ENCODE results near the gene AANAT.

Gene AANAT

DNA sequence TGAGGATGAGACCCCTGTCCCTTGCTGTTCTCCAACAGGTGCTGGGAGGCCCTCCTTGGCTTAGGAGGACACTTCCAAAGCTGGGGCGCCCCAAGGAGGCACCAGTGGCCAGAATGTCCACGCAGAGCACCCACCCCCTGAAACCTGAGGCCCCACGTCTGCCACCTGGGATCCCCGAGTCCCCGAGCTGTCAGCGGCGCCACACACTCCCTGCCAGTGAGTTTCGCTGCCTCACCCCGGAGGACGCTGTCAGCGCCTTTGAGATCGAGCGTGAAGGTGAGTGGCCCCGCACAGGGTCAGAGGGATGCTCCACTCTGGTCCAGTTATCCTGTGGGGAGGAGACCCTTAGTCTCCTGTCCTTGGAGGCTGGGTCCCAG lies 1.2 kb downstream of the AANAT start:
- no peak for DNase-seq (ENCODE audit: low read depth in 2 of 2)

DNA sequence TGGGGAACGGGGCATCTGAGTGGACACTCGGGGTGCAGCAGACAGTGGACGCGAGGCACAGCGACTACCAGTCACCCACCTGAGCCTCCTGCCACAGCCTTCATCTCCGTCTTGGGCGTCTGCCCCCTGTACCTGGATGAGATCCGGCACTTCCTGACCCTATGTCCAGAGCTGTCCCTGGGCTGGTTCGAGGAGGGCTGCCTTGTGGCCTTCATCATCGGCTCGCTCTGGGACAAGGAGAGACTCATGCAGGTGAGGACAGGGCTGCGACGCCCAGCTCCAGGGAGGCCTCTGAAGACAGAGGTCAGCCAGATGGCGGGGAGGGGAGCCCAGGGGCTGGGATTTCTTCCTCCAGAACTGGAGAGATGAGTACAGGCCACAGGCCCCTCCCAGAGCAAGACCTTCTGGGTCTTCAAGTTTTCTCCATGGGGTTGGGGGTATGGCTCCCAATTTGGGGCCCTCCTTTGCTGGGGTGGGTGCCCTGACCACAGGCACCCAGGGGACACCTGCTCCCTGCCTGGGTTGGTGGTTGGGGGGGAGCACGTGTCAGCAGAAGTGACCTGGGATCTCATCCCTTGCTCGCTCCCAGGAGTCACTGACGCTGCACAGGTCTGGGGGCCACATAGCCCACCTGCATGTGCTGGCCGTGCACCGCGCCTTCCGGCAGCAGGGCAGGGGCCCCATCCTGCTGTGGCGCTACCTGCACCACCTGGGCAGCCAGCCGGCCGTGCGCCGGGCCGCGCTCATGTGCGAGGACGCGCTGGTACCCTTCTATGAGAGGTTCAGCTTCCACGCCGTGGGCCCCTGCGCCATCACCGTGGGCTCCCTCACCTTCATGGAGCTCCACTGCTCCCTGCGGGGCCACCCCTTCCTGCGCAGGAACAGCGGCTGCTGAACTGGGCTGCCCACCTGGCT lies 1.9 kb downstream of the AANAT start:
- DNase-seq (ENCODE audit: low read depth in 2 of 2), result no peak

DNA sequence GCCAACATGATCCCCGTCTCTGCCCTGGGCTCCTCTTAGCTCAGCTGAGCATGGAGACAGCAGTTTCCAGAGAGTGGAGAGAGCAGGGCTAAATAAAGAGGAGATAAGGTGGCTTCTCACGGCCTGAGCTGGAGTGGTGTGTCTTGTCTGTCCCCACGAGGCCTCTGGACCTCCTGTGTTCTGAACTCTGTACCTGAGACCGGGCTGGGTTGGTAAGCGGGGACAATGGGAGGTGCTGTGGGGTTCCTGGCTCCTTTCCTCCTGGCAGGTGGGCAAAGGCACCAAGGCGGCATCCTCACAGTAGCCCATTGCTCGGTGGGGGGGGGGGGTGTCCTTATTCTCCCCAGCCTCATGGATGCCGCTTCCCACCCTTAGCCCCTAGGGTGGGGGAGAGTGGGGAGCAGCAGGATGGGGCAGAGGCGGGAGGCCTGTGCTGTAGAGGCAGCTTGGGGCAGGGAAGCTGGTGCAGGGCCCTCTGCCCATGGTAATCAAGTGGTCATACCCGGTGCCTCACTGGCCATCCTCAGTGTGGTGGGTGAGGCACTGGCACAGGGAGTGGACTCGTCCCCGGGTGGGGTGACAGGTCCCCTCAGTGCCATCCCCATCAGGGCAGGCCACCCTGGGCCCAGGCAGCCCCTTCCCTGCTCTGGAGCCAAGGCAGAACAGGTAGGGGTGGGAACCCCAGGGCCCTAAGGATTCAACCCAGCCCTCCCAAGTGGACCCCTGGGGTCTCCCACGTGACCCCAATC lies 2.8 kb downstream of the AANAT start:
- no peak for DNase-seq (ENCODE audit: low read depth in 2 of 2)

DNA sequence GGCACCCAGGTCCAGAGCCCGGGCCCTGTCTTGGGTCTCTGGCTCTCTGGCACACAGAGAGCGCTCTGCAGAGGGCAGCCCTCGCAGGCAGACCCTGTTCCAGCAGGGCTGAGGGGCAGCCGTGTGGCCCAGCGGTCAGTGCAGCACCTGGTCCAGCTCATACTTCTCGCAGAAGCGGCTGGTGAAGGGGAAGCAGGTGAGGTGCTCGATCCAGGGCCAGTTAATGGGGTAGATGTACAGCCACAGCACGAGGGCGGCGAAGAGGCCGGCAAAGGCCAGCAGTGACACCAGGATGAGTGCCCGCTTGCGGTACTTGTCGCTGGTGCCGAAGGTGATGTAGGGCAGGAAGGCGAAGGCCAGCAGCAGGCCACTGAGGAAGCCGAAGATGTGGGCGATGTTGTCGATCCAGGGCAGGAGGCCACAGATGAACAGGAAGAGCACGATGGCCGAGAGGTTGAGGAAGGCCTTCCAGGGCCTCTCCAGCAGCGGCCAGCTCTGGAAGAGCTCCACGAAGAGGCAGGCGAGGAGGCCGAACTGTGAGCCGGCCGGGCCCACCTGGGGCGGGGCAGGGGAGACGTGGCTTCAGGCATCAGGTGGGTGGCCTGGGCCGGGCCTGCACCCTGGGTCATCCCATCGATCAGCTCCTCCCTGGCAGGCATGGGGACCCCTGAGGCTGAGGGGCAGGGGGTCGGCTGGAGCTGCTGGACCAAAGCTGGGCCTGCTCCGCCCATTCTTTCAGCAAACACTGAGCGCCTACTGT lies 4.3 kb downstream of the AANAT start:
- no peak for DNase-seq (ENCODE audit: low read depth in 2 of 2)

DNA sequence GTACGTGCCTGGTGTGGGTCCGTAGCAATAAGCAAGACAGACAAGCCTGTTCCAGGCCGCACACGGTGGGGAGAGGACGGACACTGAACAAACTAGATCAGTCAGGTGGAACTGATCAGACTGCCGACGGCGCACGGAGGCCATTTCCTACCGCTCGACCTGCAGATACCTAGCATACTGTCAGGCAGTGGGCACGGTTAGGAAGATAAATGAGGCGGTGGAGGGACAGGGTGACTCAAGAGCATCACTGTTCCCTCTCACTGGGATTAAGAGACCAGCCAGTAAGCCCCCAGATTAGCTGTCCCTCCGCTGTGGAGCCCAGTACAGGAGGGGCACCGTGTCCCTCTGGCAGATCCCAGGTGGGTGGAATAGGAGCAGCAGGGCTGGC lies 4.8 kb downstream of the AANAT start:
- no peak for DNase-seq (ENCODE audit: low read depth in 2 of 2)

DNA sequence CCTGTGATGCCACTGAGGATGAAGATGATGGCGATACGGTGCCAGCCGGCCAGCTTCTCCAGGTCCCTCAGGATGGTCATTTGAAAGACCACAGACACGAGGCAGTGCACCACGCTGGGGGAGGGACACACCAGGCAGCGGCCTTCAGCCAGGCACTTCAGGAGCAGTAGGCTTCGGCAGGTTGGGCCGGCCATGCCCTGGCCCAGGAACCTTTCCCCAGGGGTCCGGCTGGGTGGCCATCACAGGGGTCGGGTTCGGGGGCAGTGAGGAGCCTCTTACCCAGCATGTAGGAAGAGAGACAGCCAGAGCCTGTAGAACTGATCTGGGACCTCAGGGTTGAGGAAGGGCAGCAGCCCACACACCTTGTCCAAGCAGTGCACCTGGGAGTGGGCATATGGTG lies 5.3 kb downstream of the AANAT start:
- no peak for DNase-seq (ENCODE audit: low read depth in 2 of 2)

DNA sequence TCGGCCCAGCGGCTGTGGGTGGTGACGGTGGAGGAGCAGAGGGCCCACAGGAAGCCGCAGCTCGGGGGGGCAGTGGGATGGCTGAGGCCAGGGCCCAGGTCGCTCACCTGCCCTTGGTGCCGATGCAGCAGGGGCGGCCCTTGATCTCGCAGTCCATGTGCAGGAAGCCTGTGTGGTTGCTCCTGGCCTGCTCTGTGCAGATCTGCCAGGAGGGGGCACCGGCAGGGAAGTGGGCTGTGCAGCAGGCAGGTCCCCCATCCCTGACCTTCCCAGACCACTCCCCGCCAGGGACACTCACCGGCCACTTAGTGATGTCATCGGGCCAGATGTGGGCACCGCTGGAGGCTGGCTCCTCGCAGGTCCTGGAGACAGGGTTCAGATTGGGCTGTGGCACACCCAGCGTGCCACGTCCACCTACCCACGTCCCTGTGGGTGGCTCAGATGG lies 6.2 kb downstream of the AANAT start:
- DNase-seq (ENCODE audit: low read depth in 2 of 2), result no peak

DNA sequence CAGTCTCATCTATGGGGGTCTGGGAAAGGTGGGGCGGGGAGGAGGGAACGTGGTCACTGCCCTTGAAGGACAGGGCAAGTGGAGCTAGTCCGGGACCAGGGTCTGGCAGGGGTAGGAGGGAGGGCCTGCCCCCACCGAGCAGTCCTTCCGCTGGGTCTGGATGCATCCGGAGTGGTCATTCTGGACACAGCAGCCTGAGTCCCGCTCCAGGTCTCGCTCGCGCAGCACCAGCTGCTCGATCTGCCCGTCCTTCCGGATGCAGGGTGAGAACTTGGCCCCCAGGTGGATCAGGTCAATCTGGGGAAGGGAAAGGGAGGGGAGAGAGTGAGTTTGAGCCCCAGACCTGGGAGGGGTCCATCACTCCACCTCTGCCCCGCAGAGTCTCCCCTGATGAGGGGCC lies 6.8 kb downstream of the AANAT start:
- DNase-seq (ENCODE audit: low read depth in 2 of 2), result no peak

DNA sequence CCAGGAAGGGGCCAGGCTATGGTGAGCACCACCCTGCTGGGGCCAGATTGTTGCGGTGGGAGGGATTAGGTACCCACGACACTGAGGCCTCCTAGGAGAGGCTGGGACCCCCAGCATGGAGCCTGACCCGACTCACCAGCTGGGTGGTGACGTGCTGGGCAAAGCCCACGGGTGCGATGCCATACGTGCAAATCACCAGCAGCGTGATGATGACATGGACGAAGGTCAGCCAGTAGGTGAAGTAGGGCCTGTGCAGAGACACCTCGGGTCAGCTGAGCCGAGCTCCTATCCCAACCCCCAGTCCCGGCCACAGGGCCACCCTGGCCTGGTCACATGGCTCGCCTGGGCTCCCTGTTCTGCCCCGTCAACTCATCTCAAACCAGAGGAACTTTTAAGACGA lies 7.5 kb downstream of the AANAT start:
- DNase-seq (ENCODE audit: low read depth in 2 of 2), result no peak

DNA sequence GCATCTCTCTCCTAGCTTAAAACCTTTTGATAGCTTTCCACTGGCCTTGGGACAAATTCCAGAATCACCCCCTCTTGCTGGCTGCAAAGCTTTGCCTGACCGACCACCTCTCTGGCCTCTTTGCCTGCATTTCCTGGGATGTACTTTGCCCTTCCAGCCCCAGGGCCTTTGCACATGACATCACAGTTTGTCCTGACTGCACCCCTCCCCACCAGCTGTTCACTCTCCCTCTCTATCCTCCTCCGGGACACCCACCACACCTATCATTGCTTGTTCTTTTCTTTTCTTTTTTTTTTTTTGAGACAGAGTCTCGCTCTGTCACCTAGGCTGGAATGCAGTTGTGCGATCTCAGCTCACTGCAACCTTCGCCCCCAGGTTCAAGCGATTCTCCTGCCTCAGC lies 7.9 kb downstream of the AANAT start:
- no peak for DNase-seq (ENCODE audit: low read depth in 2 of 2)

DNA sequence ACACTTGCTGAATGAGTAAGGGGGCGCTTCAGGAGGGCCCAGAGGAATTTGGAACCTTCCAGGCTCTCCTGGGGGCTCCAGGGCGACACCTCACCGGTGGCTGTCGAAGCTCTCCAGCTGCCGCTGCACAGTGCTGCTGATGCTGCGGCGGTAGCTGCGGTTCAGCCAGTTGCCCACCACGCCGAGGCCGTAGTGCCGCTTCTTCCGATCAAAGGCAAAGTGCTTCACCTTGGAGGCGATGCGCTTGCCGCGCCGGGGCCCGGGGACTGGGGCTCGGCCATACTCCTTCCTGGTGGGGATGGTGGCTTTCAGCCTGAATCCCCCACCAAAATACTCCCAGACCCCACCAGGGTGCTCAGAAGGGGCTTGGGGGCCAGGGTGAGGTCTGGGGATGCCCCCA lies 9.3 kb downstream of the AANAT start:
- DNase-seq (ENCODE audit: low read depth in 2 of 2), result no peak

DNA sequence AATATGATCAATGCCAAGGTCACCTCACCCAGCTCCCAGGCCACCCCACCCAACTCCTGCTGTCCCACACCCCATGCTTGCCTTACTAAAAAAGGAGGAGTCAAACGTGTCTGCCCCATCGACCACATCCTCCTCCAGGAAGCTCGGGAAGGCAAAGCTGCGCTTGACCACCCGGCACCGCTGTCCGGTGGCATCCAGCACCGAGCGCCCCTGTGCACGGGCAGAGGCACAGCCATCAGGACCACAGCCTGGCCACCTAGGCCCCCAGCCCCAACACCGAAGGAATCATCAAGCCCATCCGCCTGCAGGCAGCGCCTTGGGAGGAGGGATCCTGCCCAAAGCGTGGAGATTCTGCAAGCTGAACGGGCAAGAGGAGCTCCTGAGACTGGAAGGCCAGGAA lies 10.2 kb downstream of the AANAT start:
- DNase-seq (ENCODE audit: low read depth in 2 of 2), result no peak

DNA sequence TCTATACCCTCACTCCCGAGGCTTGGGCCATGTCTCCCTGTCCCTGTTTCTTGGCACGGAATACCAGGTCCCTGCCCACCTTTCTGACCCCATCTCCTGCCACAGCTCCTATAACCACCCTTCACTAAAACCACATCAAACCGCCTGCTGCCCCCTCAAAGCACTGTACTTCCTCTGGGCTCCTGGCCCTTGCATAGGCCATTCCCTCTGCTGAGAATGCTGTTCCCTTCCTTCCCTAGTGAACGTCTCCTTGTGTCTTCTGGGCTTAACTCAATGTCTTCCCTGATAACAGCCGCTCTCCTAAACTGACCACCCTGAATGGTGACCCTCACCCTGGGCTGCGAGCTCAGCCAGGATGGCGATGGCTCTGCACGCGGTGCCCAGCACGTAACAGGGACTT lies 10.7 kb downstream of the AANAT start:
- DNase-seq (ENCODE audit: low read depth in 2 of 2), result no peak

DNA sequence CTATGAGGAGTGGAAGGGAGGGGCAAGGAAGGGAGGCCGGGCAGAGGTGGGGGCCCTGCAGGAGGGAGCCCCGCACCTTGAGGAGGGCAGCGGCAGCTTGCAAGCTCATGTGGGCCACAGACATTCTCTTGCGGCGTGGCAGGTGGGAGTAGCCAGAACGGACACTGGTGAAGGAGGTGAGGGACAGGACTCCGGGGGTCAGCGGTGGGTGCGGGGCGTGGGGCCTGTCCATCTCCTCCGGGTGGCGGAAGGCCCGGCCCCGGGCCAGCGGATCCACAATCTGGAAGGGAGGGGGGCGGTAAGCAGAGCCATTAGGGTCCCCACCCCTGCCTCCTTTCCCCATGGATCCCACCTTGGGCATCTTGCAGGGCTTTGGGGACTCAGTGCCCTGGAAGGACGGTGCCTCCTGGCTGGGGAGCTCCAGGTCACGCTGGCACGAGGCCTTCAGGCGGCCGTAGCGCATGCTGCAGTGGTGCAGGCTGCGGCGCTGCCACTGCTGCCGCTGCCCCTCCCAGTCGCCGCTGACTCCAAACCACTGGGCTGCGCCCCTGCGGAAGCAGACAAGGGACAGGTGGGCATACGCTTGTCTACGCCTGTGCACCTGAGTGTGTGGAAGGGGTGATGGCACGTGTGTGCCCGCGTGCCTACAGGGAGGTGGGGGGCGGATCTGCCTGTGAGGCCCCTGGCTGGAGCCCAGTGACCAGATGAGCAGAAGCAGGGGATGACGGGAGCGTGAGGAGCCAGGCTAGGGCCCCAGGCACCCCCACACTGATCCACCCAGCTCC lies 11.5 kb downstream of the AANAT start:
- no peak for DNase-seq (ENCODE audit: low read depth in 2 of 2)

DNA sequence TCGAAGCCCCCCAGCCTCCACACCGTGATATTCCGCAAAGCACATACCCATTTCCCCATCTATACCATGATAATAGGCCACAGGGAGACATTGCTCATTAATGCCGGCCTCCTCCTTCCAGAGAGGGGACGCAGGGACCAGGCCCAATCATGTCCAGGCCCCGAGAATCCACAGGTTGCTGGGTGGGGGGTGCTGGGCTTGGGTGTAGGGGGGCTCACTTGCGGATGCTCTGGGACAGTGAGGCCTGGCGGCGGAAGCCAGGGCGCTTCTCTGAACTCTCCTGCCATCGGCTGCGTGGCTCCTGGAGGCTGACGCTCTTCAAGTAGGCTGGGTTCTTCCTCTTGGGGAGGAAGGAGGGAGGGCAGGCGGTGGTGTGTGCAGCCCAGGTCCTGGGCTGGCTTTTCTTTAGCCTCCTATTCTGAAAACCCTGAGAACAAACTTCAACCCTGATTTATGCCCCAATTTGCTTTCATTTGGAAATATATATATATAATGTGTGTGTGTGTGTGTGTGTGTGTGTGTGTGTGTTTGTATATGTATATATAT lies 12.2 kb downstream of the AANAT start:
- DNase-seq (ENCODE audit: low read depth in 2 of 2), result no peak

DNA sequence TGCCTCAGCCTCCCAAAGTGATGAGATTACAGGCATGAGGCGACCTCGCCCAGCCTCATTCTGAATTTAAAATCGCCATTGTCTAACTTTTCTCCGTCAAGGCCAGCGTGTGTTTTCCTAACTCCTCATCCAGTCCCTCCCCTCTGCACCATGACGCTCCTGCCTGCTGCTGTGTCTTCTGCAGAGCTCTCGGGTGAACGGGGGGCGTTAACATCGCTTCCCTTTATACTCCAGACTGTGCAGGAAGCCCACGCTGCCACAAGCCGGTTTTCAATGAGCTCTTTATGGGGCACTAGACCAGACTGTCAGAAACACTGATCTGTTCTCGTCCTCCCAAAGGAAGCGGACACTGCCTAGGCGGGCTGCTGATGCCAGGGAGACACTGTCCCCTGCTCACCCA lies 13.2 kb downstream of the AANAT start:
- no peak for DNase-seq (ENCODE audit: low read depth in 2 of 2)

DNA sequence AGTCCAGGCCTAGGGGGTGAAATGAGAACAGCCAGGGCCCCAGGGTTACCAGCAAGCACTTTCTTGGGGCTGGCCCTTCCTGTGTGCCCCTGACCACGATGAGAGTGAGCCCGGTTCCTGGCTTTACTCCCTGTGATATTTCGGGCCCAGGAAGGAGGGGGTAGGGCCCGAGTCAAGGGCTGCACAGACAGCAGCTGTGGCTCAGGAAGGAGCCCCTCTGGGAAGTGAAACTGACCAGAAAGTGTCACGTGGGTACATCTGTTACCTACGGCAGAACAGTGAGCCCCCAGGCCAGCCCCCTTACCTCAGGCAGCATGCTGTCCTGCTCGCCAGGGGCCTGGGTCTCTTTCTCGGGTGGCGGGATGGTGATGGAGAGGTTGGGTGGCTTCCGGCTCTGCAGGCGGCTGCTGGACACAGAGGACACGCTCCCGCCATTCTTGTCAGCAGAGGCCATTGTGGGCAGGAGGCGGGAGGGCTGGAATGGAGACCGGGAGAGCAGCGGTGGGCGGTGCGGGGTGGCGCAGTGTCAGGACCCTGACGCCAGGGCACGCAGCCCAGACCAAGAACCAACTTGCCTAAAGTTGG lies 13.8 kb downstream of the AANAT start:
- no peak for DNase-seq (ENCODE audit: low read depth in 2 of 2)

DNA sequence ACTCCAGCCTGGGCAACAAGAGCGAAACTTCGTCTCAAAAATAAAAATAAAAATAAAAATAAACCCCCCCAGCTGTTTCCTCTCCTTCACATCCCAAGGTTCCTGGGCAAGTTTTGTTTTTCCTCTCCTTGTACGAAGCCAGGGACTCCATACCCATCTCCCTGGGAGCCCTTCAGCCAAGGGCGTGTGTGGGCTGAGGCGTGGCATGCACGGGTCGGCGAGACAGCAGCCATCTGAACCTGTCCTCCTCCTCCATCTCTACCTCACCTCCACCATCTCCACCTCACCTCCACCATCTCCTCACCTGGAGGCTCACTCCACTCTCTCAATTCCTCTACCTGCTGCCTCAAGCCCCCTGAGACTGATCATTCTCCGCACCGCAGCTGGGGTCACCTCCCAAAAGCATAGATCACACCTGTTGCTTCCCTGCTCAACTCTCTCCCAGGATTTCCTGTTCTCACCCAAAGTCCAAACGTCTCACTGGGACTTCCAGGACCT lies 16.9 kb downstream of the AANAT start:
- no peak for DNase-seq (ENCODE audit: low read depth in 2 of 2)

DNA sequence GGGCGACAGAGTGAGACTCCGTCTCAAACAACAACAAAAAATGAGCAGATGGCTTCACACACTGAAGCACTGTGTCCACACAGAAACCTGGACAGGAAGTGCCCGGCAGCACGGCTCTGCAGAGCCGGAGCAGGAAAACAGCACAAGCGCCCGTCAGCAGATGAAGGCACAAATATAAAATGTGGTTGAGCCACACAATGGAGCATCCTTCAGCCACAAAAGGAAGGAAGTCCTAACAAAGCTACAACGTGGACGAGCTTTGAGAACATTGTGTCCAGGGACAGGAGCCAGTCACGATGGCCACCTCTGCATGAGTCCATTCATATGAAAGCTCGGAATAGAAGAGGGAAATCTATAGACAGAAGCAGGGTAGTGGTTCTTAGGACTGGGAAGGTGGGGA lies 18.2 kb downstream of the AANAT start:
- no peak for DNase-seq (ENCODE audit: low read depth in 2 of 2)

DNA sequence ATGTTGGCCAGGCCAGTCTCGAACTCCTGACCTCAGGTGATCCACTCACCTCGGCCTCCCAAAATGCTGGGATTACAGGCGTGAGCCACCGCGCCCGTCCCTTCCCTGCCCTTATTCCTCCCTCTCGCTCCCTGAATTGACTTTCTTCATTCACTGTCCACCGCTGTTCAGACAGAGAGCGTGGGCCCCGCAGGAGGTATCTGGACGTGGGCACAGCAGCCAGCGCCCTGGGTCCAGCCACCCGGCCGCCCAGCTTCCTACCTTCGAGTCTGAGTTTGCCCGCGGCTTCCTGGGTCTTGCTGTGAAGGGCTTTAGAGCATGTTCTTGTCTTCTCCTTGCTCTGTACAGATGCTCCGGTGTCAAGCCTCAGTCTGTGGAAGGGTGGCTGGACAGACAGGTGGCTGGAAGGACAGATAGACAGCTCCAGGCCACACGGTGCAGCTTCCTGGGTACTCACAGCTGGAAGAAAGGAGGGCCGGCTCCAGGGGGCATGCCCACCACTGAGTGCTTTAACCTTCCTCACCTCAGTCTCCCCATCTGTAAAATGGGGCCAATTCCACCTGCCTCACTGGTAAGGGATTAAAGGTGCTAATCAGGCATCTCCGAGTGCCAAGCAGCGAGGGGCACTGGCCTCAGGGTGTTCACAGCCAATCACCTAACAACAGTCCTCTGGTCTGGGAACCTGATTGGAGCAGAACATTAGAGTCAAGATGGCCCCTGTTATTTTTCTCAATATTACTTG lies 20.2 kb downstream of the AANAT start:
- DNase-seq (ENCODE audit: low read depth in 2 of 2), result no peak

Data from stimulated activated CD8-positive, alpha-beta memory T cell treated with anti-CD3 and anti-CD28 coated beads, Interleukin-15, amount 100 ng/mL, for 4 hours (primary cell).